GM12875 (cell line): Measurements from ENCODE around the gene SLC66A2.

Source experiments
- H3K4me3 ChIP-seq: one replicate; pipeline ENCODE4 v1.5.1; 2011; ENCODE audit warnings: low read depth, low read length, control low read depth
- TF ChIP-seq, protein P1 (sequence below): IDR thresholded peaks from 2 replicates; pipeline ENCODE4 v1.5.1; 2011; ENCODE audit warnings: low read depth, mild to moderate bottlenecking, control low read depth, inconsistent platforms, low read length, moderate library complexity, borderline replicate concordance; ENCODE audit not compliant: insufficient read depth

SLC66A2 gene

DNA sequence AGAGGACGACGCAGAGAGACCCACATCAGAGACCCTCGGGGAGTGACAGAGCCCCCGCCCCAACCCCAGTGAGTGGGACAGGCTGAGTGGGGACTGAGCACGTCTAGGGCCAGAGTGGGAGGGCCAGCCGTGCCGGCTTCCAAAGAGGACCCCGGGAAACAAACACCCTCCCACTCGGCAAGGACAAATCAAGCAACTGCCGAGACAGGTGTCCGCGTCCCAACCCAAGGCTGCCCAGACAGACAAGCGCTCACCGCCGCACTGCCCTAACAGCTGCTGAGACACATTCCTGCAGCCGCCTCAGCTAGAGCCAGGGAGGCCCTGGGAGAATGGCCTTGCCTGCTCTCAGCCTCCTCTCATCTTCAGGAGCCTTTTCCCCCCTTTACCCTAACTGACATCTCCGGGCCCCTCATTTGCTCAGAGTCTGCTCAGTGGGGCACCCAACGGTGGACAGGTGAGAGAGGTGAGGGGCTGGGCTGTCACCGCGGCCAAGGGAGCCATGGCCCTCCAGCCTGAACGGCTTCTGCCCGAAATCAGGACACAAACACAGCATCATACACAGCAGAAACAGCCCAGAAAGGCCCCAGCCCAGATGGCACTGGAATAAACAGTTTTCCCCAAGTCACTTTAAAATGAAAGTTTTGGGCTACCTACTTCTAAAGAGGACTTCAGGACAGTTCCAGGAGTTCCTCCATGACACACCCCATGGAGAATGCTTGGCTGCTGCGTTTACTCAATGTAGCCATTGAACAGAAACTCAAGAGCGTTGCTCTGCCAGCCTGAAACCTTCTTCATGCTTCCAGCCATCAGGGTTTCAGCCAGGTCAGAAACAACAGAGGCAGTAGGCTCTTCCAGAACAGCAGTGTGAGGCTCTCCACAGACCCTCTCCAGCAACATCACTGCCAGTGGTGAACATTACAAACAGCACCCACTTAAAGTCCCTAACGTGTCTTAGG lies 23.6 kb downstream of the SLC66A2 start:
- TF ChIP-seq, protein P1, sequence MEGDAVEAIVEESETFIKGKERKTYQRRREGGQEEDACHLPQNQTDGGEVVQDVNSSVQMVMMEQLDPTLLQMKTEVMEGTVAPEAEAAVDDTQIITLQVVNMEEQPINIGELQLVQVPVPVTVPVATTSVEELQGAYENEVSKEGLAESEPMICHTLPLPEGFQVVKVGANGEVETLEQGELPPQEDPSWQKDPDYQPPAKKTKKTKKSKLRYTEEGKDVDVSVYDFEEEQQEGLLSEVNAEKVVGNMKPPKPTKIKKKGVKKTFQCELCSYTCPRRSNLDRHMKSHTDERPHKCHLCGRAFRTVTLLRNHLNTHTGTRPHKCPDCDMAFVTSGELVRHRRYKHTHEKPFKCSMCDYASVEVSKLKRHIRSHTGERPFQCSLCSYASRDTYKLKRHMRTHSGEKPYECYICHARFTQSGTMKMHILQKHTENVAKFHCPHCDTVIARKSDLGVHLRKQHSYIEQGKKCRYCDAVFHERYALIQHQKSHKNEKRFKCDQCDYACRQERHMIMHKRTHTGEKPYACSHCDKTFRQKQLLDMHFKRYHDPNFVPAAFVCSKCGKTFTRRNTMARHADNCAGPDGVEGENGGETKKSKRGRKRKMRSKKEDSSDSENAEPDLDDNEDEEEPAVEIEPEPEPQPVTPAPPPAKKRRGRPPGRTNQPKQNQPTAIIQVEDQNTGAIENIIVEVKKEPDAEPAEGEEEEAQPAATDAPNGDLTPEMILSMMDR: no peak
- no peak overlapping the region for H3K4me3 ChIP-seq

DNA sequence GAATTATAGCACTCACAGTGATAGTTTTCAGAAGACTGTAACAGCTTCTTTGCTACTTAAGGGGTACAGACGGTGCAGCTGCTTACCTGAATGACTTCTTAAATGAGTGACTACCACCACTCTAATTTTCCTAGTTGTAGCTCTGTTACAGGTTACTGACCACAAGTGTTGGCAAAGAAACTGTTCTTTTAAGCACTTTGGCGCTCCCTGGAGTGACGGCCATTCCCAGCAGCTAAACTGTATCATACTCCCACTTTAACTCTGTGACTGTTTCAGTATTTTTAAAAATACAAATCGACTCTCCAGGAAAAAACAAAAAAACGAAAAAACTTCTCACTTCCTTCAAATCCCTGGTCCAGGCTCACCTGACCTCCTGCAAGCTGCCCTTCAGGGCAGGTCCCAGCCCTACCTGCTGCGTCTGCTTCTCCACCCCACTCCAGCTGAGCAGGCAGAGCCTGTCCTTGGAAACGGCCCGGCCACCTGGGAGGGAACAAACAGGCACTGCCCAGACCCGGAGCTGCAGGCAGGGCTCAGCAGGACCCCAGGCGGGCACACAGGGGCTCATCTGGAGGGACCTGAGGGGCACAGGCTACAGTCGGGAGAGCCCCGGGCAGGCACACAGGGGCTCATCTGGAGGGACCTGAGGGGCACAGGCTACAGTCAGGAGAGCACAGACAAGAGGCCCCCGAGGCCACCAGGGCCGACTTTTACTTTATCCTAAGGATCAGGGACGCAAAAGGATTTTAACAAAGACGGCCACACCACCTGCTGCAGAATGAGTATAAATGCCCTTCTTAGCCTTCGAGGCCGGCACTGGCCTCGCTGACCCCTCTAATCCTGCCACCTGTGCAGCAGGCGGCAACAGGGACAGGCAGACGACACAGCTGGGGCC lies 24.5 kb downstream of the SLC66A2 start:
- no peak overlapping the region for H3K4me3 ChIP-seq
- TF ChIP-seq, protein P1: no peak

DNA sequence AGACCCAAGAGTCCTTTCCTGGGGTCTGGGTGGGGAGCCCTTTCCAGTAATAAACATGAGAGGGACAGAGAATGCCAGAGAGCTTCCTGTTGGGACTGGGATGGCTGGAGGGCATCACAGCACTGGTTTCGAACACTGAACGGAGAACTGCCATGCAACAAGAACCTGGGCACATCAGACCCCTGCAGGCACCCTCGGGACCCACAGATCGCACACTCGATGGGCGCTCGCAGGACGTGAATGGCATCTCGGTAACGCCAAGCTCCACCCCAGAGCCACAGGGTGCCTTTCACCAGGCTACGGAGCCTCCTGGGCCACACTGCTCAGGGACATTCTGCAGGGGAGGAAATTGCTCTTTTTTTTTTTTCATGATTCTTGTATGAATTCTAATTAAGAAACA lies 25.1 kb downstream of the SLC66A2 start:
- TF ChIP-seq, protein P1: no peak
- H3K4me3 ChIP-seq: no peak overlapping the region

DNA sequence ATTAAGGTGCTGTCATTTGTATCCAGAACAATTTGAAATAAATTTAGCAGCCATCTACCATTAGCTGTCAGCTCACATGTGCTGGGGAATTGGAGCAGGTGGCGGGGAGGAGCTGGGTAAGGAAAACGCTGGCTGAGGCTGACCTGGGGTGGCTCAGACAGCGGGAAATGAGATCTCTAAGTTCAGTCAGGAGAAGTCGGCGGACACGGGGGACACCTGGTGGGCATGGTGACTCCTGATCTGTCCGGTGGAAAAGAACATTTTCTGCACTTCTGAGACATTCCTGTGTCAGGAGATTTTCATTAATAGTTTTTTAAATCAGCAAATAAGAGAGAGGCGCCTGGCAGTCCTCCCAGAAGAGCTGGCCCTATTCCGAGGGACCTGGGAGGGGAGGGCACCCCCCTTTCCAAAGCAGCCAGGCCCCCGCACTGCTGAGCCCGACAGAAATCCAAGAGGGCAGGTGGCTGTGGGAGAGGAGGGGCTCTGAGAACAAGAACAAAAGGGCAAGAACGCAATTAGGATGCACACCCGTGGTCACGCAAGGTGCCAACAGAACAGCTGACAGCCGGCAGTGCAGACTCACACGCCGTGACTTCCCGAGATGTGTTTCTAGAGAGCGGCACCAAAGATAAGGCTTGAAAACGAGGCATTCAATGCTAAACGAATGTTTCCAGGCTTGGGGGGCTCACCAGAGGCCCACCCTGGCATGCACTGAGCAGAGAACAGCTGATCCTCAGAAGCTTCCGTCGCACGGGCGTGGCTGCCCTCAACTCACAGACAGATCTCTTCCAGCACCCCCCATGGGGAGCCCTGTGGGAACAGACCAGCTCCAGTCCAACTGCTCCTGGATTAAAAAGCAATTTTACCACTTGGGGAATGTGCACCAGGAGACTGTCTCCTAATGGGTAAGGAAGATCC lies 26.4 kb downstream of the SLC66A2 start:
- TF ChIP-seq, protein P1: no peak
- no peak overlapping the region for H3K4me3 ChIP-seq

- H3K4me3 ChIP-seq: no peak overlapping the region
- TF ChIP-seq, protein P1: no peak
Measured at GRCh38 chr18:79923896-79924585, 27.4 kb downstream of the SLC66A2 start.

GRCh38 chr18:79922971-79923411 lies 28.5 kb downstream of the SLC66A2 start:
- TF ChIP-seq, protein P1: no peak
- no peak overlapping the region for H3K4me3 ChIP-seq
